GM23248 (cell line): Measurements from ENCODE around the gene IL17REL. TPM values are rescaled to one million over a fixed set of nuclear protein-coding genes. Genes with fewer than 3 reads are reported as not detected.

Experiments used
- DNase-seq: peaks from one replicate; pipeline ENCODE4 v3.0.0-alpha.2; 2015
- H2AFZ ChIP-seq: fragments of 200-600 bp; sonication (generic); 2 replicates; pipeline ENCODE4 v1.6.1; 2016; ENCODE audit warnings: antibody characterized with exemption
- H3F3A ChIP-seq: fragments of 200-600 bp; sonication (generic); 2 replicates; pipeline ENCODE4 v1.6.1; 2016; ENCODE audit warnings: mild to moderate bottlenecking, antibody characterized with exemption, mixed run types; ENCODE audit not compliant: insufficient read depth
- H3K27ac ChIP-seq: fragments of 200-600 bp; sonication (generic); 2 replicates; pipeline ENCODE4 v1.5.1; 2016; ENCODE audit warnings: mild to moderate bottlenecking
- H3K27me3 ChIP-seq: fragments of 200-600 bp; sonication (generic); replicated peaks from 2 replicates; pipeline ENCODE4 v1.6.1; 2016; ENCODE audit warnings: mild to moderate bottlenecking; ENCODE audit not compliant: insufficient read depth
- H3K36me3 ChIP-seq: fragments of 200-600 bp; sonication (generic); 2 replicates; pipeline ENCODE4 v1.6.1; 2016; ENCODE audit warnings: low read depth, mild to moderate bottlenecking
- H3K4me1 ChIP-seq: fragments of 200-600 bp; sonication (generic); 2 replicates; pipeline ENCODE4 v1.6.1; 2016; ENCODE audit warnings: mild to moderate bottlenecking; ENCODE audit not compliant: insufficient read depth
- H3K4me2 ChIP-seq: fragments of 200-600 bp; sonication (generic); one replicate; pipeline ENCODE4 v1.6.1; 2016; ENCODE audit warnings: mild to moderate bottlenecking; ENCODE audit not compliant: unreplicated experiment
- H3K4me3 ChIP-seq: fragments of 200-600 bp; sonication (generic); 2 replicates; pipeline ENCODE4 v1.5.1; 2016; ENCODE audit warnings: mild to moderate bottlenecking
- H3K79me2 ChIP-seq: fragments of 200-600 bp; sonication (generic); 2 replicates; pipeline ENCODE4 v1.6.1; 2016; ENCODE audit warnings: mild to moderate bottlenecking; ENCODE audit not compliant: insufficient read depth
- H3K9ac ChIP-seq: fragments of 200-600 bp; sonication (generic); 2 replicates; pipeline ENCODE4 v1.6.1; 2016; ENCODE audit warnings: mild to moderate bottlenecking
- H3K9me2 ChIP-seq: fragments of 200-600 bp; sonication (generic); 2 replicates; pipeline ENCODE4 v1.6.1; 2016; ENCODE audit warnings: mixed run types, mild to moderate bottlenecking, moderate library complexity; ENCODE audit not compliant: insufficient read depth
- H3K9me3 ChIP-seq: fragments of 200-600 bp; sonication (generic); one replicate; pipeline ENCODE4 v1.6.1; 2017; ENCODE audit warnings: low read depth
- H4K20me1 ChIP-seq: fragments of 200-600 bp; sonication (generic); 2 replicates; pipeline ENCODE4 v1.6.0; 2016; ENCODE audit not compliant: insufficient read depth
- EZH2 ChIP-seq: fragments of 200-600 bp; sonication (generic); IDR thresholded peaks from 2 replicates; pipeline ENCODE4 v1.6.1; 2018; ENCODE audit warnings: antibody characterized with exemption, mild to moderate bottlenecking; ENCODE audit not compliant: insufficient read depth, poor library complexity, severe bottlenecking
- EZH2phosphoT487 ChIP-seq: fragments of 200-600 bp; sonication (generic); IDR thresholded peaks from 2 replicates; pipeline ENCODE4 v1.6.1; 2018; ENCODE audit warnings: antibody characterized with exemption, moderate library complexity, mild to moderate bottlenecking, low read depth; ENCODE audit not compliant: insufficient read depth
- WGBS, 2 experiments: methylation state at CpG; one replicate each; pipeline ENCODE4 v1.1.6; 2015 to 2017; ENCODE audit warnings: low lambda C conversion rate in 2 of 2, low coverage in 1 of 2; ENCODE audit errors: missing lambda C conversion rate in 2 of 2; 5-methylcytosine and 5-hydroxymethylcytosine counted together
- in situ Hi-C: fragments of 300-500 bp; cut with MboI; formaldehyde crosslinking; loops from 2 replicates; pipeline ENCODE4 v1.15.0; 2020
- polyA plus RNA-seq: library from polyadenylated mRNA; unstranded; fragments of >200 nt; fragmentation: Nextera tagmentation; extraction: Ambion mirVana; gene quantifications from 2 replicates; pipeline ENCODE4 v1.2.1, GENCODE V29; 2016
- total RNA-seq: library from RNA; depleted of rRNA; stranded (reverse); fragments of >200 nt; shearing (Covaris generic); gene quantifications from 2 replicates; pipeline ENCODE4 v1.2.3, GENCODE V29; 2014

The IL17REL gene
- total and polyA plus RNA-seq, 2 experiments from 2014 or later = not detected

- H4K20me1 ChIP-seq = no peaks in the 10 kb centered on the region
- peaks cover 5% of the 10 kb centered on the region; the same call in 1 of the 2 replicates for H3K4me1 ChIP-seq
- no peak overlapping the region for H2AFZ ChIP-seq
- H3K4me2 ChIP-seq = no peak overlapping the region
- 0 out of 2 replicates have a peak, but pooled peaks cover 3% of the 10 kb centered on the region for H3F3A ChIP-seq
- no peaks in the 10 kb centered on the region for H3K27me3 ChIP-seq
- H3K9me3 ChIP-seq = no peaks in the 10 kb centered on the region
- H3K79me2 ChIP-seq = peaks cover 21% of the 10 kb centered on the region
- H3K27ac ChIP-seq = no peak overlapping the region
- H3K9ac ChIP-seq = no peak overlapping the region
- DNase-seq = no peak
- no peak overlapping the region for H3K4me3 ChIP-seq
- no peaks in the 10 kb centered on the region; the same call in 1 of the 2 replicates for H3K36me3 ChIP-seq
- in situ Hi-C loops = no loop called here
- TF ChIP-seq EZH2phosphoT487 (no peak), EZH2 (no peak)
- 80 to 86% methylated on average over 16 to 22 of the region's 22 CpGs for WGBS, 2 experiments
- H3K9me2 ChIP-seq = no peaks in the 10 kb centered on the region
Measured at GRCh38 chr22:49965091-49966040, 47.2 kb downstream of the IL17REL start.

GRCh38 chr22:49964136-49965090 lies 48.2 kb downstream of the IL17REL start:
- 88 to 93% methylated on average over 16 to 19 of the region's 19 CpGs for WGBS, 2 experiments
- Histone ChIP-seq H3K4me3 (no peak overlapping the region), H4K20me1 (no peaks in the 10 kb centered on the region), H3K36me3 (no peaks in the 10 kb centered on the region; the same call in 1 of the 2 replicates), H2AFZ (no peak overlapping the region), H3K9me3 (no peaks in the 10 kb centered on the region), H3K27me3 (no peaks in the 10 kb centered on the region), H3K4me2 (no peak overlapping the region), H3K4me1 (peaks cover 5% of the 10 kb centered on the region; the same call in 1 of the 2 replicates), H3K9ac (no peak overlapping the region), H3K27ac (no peak overlapping the region), H3K79me2 (peaks cover 21% of the 10 kb centered on the region), H3K9me2 (no peaks in the 10 kb centered on the region), H3F3A (0 out of 2 replicates have a peak, but pooled peaks cover 3% of the 10 kb centered on the region)
- DNase-seq = no peak
- in situ Hi-C loops = no loop called here
- TF ChIP-seq EZH2 (no peak), EZH2phosphoT487 (no peak)

GRCh38 chr22:49963647-49964026 lies 48.9 kb downstream of the IL17REL start:
- Histone ChIP-seq H3K79me2 (peaks cover 21% of the 10 kb centered on the region), H3K36me3 (no peaks in the 10 kb centered on the region; the same call in 1 of the 2 replicates), H3K9me3 (no peaks in the 10 kb centered on the region), H3K4me3 (no peak overlapping the region), H2AFZ (no peak overlapping the region), H4K20me1 (no peaks in the 10 kb centered on the region), H3K9ac (no peak overlapping the region), H3F3A (0 out of 2 replicates have a peak, but pooled peaks cover 3% of the 10 kb centered on the region), H3K27me3 (no peaks in the 10 kb centered on the region), H3K27ac (no peak overlapping the region), H3K9me2 (no peaks in the 10 kb centered on the region), H3K4me2 (no peak overlapping the region), H3K4me1 (peaks cover 5% of the 10 kb centered on the region; the same call in 1 of the 2 replicates)
- TF ChIP-seq EZH2phosphoT487 (no peak), EZH2 (no peak)
- 91 to 92% methylated on average over 6 of the region's 6 CpGs for WGBS, 2 experiments
- DNase-seq = no peak
- in situ Hi-C loops = no loop called here
